K562 (cell line): Measurements from ENCODE around the gene TMC4. TPM values are rescaled to one million over a fixed set of nuclear protein-coding genes. Genes with fewer than 3 reads are reported as not detected.

Experiments
- BRF1 ChIP-seq: IDR thresholded peaks from 3 replicates; pipeline ENCODE4 v1.6.1; 2011; ENCODE audit warnings: borderline replicate concordance, mild to moderate bottlenecking; ENCODE audit not compliant: insufficient read length; ENCODE audit errors: extremely low read depth
- FOSL1 ChIP-seq: fragments of 200-800 bp; sonication (Bioruptor generic); conservative IDR thresholded peaks from 2 replicates; pipeline ENCODE4 v1.6.1; 2016; ENCODE audit warnings: missing genetic modification characterization, missing compliant biosample characterization
- NCOA2 ChIP-seq, 2 experiments: fragments of 450-650 bp; IDR thresholded peaks; 2 replicates each; pipeline ENCODE4 v1.6.1; 2018; ENCODE audit warnings: mild to moderate bottlenecking in 2 of 2, moderate library complexity in 1 of 2; ENCODE audit not compliant: partially characterized antibody in 2 of 2
- PTTG1 ChIP-seq: fragments of 450-650 bp; IDR thresholded peaks from 2 replicates; pipeline ENCODE4 v1.6.1; 2016; ENCODE audit warnings: low read depth, mild to moderate bottlenecking, missing genetic modification characterization, missing compliant biosample characterization
- ZNF140 ChIP-seq: fragments of 250-450 bp; sonication (Bioruptor Pico); IDR thresholded peaks from 2 replicates; pipeline ENCODE4 v1.8.0; 2021; ENCODE audit warnings: moderate library complexity, mild to moderate bottlenecking, inconsistent platforms
- polyA plus RNA-seq, 8 experiments: library from polyadenylated mRNA; depleted of rRNA in 4 of 8; stranded (reverse) in 5 of 8; unstranded in 3 of 8; fragments of >200 nt; fragmentation: Nextera tagmentation in 2 of 8; fragmentation: Illumina TruSeq in 1 of 8; extraction: Ambion mirVana in 2 of 8; extraction: Trizol in 1 of 8; gene quantifications; 2 replicates each; pipeline versions ENCODE4 v1.2.1 to v1.2.3, GENCODE V29; 2011 to 2014; ENCODE audit warnings: inconsistent platforms in 1 of 8, missing spikeins in 1 of 8
- total RNA-seq, 7 experiments: library from RNA; depleted of rRNA in 6 of 7; stranded (reverse); fragments of >200 nt in 6 of 7; fragmentation: Illumina TruSeq in 2 of 7; extraction: Trizol in 2 of 7; gene quantifications; 2 replicates each; pipeline versions ENCODE4 v1.2.1 to v1.2.3, GENCODE V29; 2011 to 2021; ENCODE audit warnings: low replicate concordance in 1 of 7
- TF ChIP-seq, protein P1 (sequence below): fragments of 250-450 bp; sonication (Bioruptor Pico); IDR thresholded peaks from 2 replicates; pipeline ENCODE4 v1.8.0; 2022; ENCODE audit warnings: inconsistent platforms
- TF ChIP-seq, protein P2 (sequence below): fragments of 450-650 bp; IDR thresholded peaks from 2 replicates; pipeline ENCODE4 v1.6.1; 2016; ENCODE audit warnings: borderline replicate concordance
- TF ChIP-seq, protein P3 (sequence below), 2 experiments: fragments of 450-650 bp in 1 of 2; sonication (generic) in 1 of 2; formaldehyde crosslinking in 1 of 2; IDR thresholded peaks in 1 of 2; conservative IDR thresholded peaks in 1 of 2; 2 replicates each; pipeline versions ENCODE4 v1.6.1 to v1.8.1; 2016 to 2023; ENCODE audit warnings: mild to moderate bottlenecking in 2 of 2, moderate library complexity in 2 of 2, inconsistent platforms in 1 of 2, missing genetic modification reagents in 1 of 2
- TF ChIP-seq, protein P4 (sequence below), 2 experiments: fragments of 450-650 bp; formaldehyde crosslinking in 1 of 2; IDR thresholded peaks; 2 replicates each; pipeline versions ENCODE4 v1.4.0 to v1.6.1; 2014 to 2020; ENCODE audit warnings: mild to moderate bottlenecking in 2 of 2, borderline replicate concordance in 1 of 2, low read depth in 1 of 2
- TF ChIP-seq, protein P5 (sequence below): fragments of 450-650 bp; formaldehyde crosslinking; IDR thresholded peaks from 2 replicates; pipeline ENCODE4 v1.4.0; 2020; ENCODE audit warnings: mild to moderate bottlenecking, moderate library complexity

The TMC4 gene
- total and polyA plus RNA-seq, 9 of the 15 experiments (the other 6 are each of a cell fraction or from before 2014, with no cell fraction given): 0.12 to 0.79 (median 0.36) TPM; not detected in 2

DNA sequence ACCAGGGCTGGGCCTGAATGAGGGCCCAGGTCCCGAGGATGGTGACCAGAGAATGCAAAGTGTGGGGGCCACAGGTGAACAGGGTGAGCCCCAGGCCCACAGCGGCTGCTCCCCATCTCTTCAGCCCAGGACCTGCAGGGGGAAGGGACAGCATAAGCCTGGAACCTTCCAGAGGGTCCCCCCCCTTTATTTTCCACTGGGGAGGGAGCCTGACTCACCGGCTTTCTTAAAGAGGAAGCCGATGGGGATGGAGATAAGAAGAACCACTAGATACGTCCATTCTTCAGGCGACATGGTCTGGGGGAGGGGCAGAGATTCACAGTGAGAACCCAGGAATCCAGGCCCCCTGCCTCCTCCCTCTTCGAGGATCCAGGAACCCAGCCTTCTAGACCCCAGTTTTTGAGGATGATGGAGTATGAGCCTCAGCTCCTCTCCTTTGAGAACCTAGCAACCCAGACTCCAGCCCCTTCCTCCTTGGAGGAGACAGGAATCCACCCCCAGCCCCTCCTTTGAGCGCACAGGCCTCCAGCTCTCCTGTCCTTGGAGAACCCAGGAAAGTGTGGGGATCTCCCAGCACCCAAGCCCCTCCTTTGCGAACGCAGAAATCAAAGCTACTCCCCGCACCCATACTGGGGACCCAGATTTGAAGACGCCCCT lies 15.4 kb upstream of the TMC4 start (continued):
- TF ChIP-seq, protein P1, sequence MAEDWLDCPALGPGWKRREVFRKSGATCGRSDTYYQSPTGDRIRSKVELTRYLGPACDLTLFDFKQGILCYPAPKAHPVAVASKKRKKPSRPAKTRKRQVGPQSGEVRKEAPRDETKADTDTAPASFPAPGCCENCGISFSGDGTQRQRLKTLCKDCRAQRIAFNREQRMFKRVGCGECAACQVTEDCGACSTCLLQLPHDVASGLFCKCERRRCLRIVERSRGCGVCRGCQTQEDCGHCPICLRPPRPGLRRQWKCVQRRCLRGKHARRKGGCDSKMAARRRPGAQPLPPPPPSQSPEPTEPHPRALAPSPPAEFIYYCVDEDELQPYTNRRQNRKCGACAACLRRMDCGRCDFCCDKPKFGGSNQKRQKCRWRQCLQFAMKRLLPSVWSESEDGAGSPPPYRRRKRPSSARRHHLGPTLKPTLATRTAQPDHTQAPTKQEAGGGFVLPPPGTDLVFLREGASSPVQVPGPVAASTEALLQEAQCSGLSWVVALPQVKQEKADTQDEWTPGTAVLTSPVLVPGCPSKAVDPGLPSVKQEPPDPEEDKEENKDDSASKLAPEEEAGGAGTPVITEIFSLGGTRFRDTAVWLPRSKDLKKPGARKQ (CRISPR knock-in tag): no peak
- TF ChIP-seq, protein P2, sequence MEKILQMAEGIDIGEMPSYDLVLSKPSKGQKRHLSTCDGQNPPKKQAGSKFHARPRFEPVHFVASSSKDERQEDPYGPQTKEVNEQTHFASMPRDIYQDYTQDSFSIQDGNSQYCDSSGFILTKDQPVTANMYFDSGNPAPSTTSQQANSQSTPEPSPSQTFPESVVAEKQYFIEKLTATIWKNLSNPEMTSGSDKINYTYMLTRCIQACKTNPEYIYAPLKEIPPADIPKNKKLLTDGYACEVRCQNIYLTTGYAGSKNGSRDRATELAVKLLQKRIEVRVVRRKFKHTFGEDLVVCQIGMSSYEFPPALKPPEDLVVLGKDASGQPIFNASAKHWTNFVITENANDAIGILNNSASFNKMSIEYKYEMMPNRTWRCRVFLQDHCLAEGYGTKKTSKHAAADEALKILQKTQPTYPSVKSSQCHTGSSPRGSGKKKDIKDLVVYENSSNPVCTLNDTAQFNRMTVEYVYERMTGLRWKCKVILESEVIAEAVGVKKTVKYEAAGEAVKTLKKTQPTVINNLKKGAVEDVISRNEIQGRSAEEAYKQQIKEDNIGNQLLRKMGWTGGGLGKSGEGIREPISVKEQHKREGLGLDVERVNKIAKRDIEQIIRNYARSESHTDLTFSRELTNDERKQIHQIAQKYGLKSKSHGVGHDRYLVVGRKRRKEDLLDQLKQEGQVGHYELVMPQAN: 0 out of 2 replicates have a peak, but pooled peaks have one; percentile 7
- TF ChIP-seq, protein P3, sequence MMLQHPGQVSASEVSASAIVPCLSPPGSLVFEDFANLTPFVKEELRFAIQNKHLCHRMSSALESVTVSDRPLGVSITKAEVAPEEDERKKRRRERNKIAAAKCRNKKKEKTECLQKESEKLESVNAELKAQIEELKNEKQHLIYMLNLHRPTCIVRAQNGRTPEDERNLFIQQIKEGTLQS (IDR thresholded peaks at IDR 0.05): peak; percentile 88
- TF ChIP-seq, protein P3 (CRISPR knock-in tag; conservative IDR thresholded peaks at IDR 0.05): 0 out of 2 replicates have a peak, but pooled peaks have one; percentile 34
- no peak for TF ChIP-seq PTTG1 (tag)
- peak; percentile 98 for TF ChIP-seq FOSL1 (tag)
- no peak for TF ChIP-seq ZNF140 (CRISPR knock-in tag)
- TF ChIP-seq NCOA2 (IDR thresholded peaks at IDR 0.05; ENCODE audit: partially characterized antibody in 2 of 2): no peak
- TF ChIP-seq BRF1: no peak
- TF ChIP-seq, protein P4, sequence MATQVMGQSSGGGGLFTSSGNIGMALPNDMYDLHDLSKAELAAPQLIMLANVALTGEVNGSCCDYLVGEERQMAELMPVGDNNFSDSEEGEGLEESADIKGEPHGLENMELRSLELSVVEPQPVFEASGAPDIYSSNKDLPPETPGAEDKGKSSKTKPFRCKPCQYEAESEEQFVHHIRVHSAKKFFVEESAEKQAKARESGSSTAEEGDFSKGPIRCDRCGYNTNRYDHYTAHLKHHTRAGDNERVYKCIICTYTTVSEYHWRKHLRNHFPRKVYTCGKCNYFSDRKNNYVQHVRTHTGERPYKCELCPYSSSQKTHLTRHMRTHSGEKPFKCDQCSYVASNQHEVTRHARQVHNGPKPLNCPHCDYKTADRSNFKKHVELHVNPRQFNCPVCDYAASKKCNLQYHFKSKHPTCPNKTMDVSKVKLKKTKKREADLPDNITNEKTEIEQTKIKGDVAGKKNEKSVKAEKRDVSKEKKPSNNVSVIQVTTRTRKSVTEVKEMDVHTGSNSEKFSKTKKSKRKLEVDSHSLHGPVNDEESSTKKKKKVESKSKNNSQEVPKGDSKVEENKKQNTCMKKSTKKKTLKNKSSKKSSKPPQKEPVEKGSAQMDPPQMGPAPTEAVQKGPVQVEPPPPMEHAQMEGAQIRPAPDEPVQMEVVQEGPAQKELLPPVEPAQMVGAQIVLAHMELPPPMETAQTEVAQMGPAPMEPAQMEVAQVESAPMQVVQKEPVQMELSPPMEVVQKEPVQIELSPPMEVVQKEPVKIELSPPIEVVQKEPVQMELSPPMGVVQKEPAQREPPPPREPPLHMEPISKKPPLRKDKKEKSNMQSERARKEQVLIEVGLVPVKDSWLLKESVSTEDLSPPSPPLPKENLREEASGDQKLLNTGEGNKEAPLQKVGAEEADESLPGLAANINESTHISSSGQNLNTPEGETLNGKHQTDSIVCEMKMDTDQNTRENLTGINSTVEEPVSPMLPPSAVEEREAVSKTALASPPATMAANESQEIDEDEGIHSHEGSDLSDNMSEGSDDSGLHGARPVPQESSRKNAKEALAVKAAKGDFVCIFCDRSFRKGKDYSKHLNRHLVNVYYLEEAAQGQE (IDR thresholded peaks at IDR 0.05; ENCODE audit: borderline replicate concordance): peak; percentile 17; the same call in 1 of the 2 replicates
- TF ChIP-seq, protein P4 (CRISPR knock-in tag; IDR thresholded peaks at IDR 0.05; ENCODE audit: low read depth): peak; percentile 46; the same call in 1 of the 2 replicates
- TF ChIP-seq, protein P5, sequence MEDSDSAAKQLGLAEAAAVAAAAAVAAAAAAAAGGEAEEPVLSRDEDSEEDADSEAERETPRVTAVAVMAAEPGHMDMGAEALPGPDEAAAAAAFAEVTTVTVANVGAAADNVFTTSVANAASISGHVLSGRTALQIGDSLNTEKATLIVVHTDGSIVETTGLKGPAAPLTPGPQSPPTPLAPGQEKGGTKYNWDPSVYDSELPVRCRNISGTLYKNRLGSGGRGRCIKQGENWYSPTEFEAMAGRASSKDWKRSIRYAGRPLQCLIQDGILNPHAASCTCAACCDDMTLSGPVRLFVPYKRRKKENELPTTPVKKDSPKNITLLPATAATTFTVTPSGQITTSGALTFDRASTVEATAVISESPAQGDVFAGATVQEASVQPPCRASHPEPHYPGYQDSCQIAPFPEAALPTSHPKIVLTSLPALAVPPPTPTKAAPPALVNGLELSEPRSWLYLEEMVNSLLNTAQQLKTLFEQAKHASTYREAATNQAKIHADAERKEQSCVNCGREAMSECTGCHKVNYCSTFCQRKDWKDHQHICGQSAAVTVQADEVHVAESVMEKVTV (CRISPR knock-in tag): peak; percentile 40; the same call in 1 of the 2 replicates
